ENCODE data around the gene RAB43. TPM values are rescaled to one million over a fixed set of nuclear protein-coding genes. Genes with fewer than 3 reads are reported as not detected.

The RAB43 gene
- total RNA-seq (2022; extraction: Qiagen RNA extraction): 2.7 to 6.0 TPM (median 5.0 TPM) in 5 replicates

GRCh38 chr3:129121792-129122411 lies at the start of gene RAB43:
Gene RAB43 (minus strand): TSS chr3:129121804. CDS start chr3:129121489, 315 bp downstream.

GRCh38 chr3:129160891-129161859 lies 39.6 kb upstream of the RAB43 start, which contains the start of gene ISY1:
Gene ISY1 (minus strand): TSS chr3:129161063. CDS start chr3:129160975, 88 bp downstream.

GRCh38 chr3:129060276-129061022 lies 61.2 kb downstream of the RAB43 start, which contains the start of gene GP9:
Gene GP9 (plus strand): TSS chr3:129060779. CDS start chr3:129061740, 961 bp downstream.

Other genes starting within 250 kb of the RAB43 start
- 22.9 to 25.5 TPM (median 24.8 TPM) in 5 replicates for gene ACAD9, start 242.2 kb downstream of the RAB43 start, total RNA-seq (2022; extraction: Qiagen RNA extraction)
- gene CFAP92, start 127.7 kb downstream of the RAB43 start, total RNA-seq (2022; extraction: Qiagen RNA extraction): 0.06 TPM in 1 of 5 replicates, not detected in the others
- gene EFCC1, start 120.5 kb downstream of the RAB43 start, total RNA-seq (2022; extraction: Qiagen RNA extraction): 0.03 TPM in 1 of 5 replicates, not detected in the others
- not detected in 5 replicates for gene GP9, start 61.0 kb downstream of the RAB43 start, total RNA-seq (2022; extraction: Qiagen RNA extraction)
- 19.2 to 24.9 TPM (median 22.0 TPM) in 5 replicates for gene ISY1, start 39.3 kb upstream of the RAB43 start, total RNA-seq (2022; extraction: Qiagen RNA extraction)
- 333 to 359 TPM (median 338 TPM) in 5 replicates for gene CNBP, start 62.1 kb upstream of the RAB43 start, total RNA-seq (2022; extraction: Qiagen RNA extraction)
- 69.7 to 88.7 TPM (median 74.8 TPM) in 5 replicates for gene COPG1, start 127.8 kb upstream of the RAB43 start, total RNA-seq (2022; extraction: Qiagen RNA extraction)
- 40.3 to 45.2 TPM (median 45.0 TPM) in 5 replicates for gene HMCES, start 157.1 kb upstream of the RAB43 start, total RNA-seq (2022; extraction: Qiagen RNA extraction)

Measured in A549 treated with CORT108297 at 1 μM for 4 hours (cell line).